Measurements from ENCODE around the gene AFG3L2.

DNA sequence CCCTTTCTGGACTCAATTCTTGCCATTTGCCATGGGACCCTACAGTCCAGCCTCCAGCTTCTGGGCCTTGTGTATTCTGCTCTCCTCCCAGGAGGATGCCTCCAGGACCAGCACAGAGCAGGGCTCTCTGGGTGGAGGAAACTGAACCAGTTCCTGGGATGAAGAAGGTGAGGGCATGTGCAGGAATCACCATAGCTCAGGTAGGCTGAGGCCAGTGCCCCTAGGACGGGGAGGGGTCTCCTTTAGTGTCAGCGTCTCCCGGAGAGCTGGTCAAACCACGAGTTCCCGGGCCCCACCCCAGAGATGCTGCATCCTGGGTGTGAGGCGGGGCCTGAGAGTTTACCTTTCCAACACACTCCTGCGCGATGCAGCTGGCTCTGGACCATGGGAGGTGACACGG is 24.9 kb upstream of the AFG3L2 start:
- TF ChIP-seq, protein P1, sequence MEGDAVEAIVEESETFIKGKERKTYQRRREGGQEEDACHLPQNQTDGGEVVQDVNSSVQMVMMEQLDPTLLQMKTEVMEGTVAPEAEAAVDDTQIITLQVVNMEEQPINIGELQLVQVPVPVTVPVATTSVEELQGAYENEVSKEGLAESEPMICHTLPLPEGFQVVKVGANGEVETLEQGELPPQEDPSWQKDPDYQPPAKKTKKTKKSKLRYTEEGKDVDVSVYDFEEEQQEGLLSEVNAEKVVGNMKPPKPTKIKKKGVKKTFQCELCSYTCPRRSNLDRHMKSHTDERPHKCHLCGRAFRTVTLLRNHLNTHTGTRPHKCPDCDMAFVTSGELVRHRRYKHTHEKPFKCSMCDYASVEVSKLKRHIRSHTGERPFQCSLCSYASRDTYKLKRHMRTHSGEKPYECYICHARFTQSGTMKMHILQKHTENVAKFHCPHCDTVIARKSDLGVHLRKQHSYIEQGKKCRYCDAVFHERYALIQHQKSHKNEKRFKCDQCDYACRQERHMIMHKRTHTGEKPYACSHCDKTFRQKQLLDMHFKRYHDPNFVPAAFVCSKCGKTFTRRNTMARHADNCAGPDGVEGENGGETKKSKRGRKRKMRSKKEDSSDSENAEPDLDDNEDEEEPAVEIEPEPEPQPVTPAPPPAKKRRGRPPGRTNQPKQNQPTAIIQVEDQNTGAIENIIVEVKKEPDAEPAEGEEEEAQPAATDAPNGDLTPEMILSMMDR (IDR thresholded peaks at IDR 0.05) = no peak
- TF ChIP-seq POLR2A (IDR thresholded peaks at IDR 0.05) = no peak

Data from adrenal gland (tissue), 5 donors.